H9 (cell line): ENCODE data around the gene CDKAL1. TPM values are rescaled to one million over a fixed set of nuclear protein-coding genes. Genes with fewer than 3 reads are reported as not detected.

Experiments
- DNase-seq: peaks from one replicate; pipeline ENCODE4 v3.0.0-alpha.2; 2017
- H2AFZ ChIP-seq: one replicate; pipeline ENCODE4 v1.6.1; 2013; ENCODE audit warnings: mild to moderate bottlenecking, low read length, control low read depth, moderate library complexity
- H2AK5ac ChIP-seq: 2 replicates; pipeline ENCODE4 v1.6.1; 2013; ENCODE audit warnings: low read length, control low read depth, mixed read lengths; ENCODE audit not compliant: insufficient read length
- H2BK120ac ChIP-seq: one replicate; pipeline ENCODE4 v1.6.1; 2013; ENCODE audit warnings: low read depth, mild to moderate bottlenecking, low read length, control low read depth, inconsistent platforms; ENCODE audit not compliant: poor library complexity, severe bottlenecking
- H2BK12ac ChIP-seq: 2 replicates; pipeline ENCODE4 v1.6.1; 2013; ENCODE audit warnings: low read length, control low read depth, mixed read lengths, low read depth; ENCODE audit not compliant: insufficient read length
- H2BK15ac ChIP-seq: 2 replicates; pipeline ENCODE4 v1.6.1; 2013; ENCODE audit warnings: low read depth, low read length, control low read depth
- H2BK20ac ChIP-seq: one replicate; pipeline ENCODE4 v1.6.1; 2013; ENCODE audit warnings: low read depth, mild to moderate bottlenecking, low read length, control low read depth, inconsistent platforms; ENCODE audit not compliant: poor library complexity, severe bottlenecking
- H2BK5ac ChIP-seq: 2 replicates; pipeline ENCODE4 v1.6.1; 2013; ENCODE audit warnings: low read length, control low read depth, mixed read lengths; ENCODE audit not compliant: insufficient read length
- H3K14ac ChIP-seq: 2 replicates; pipeline ENCODE4 v1.6.1; 2013; ENCODE audit warnings: low read length, control low read depth; ENCODE audit not compliant: insufficient read depth
- H3K18ac ChIP-seq: 2 replicates; pipeline ENCODE4 v1.6.1; 2013; ENCODE audit warnings: low read depth, mild to moderate bottlenecking, mixed read lengths, low read length, control low read depth; ENCODE audit not compliant: insufficient read length
- H3K23ac ChIP-seq: 2 replicates; pipeline ENCODE4 v1.6.1; 2013; ENCODE audit warnings: low read length, control low read depth, mixed read lengths, low read depth; ENCODE audit not compliant: insufficient read length
- H3K23me2 ChIP-seq: 2 replicates; pipeline ENCODE4 v1.6.1; 2013; ENCODE audit warnings: low read depth, mild to moderate bottlenecking, mixed read lengths, low read length, control low read depth; ENCODE audit not compliant: insufficient read length, poor library complexity, severe bottlenecking
- H3K27ac ChIP-seq: 2 replicates; pipeline ENCODE4 v1.5.1; 2013; ENCODE audit warnings: low read length, control low read depth, mixed read lengths, low read depth; ENCODE audit not compliant: insufficient read length
- H3K27me3 ChIP-seq: 2 replicates; pipeline ENCODE4 v1.6.1; 2013; ENCODE audit warnings: low read length, control low read depth, inconsistent platforms; ENCODE audit not compliant: insufficient read depth
- H3K4ac ChIP-seq: 2 replicates; pipeline ENCODE4 v1.6.1; 2013; ENCODE audit warnings: low read depth, mild to moderate bottlenecking, control low read depth, inconsistent platforms, low read length, moderate library complexity
- H3K4me1 ChIP-seq: 2 replicates; pipeline ENCODE4 v1.6.1; 2013; ENCODE audit warnings: low read length, control low read depth, inconsistent platforms; ENCODE audit not compliant: insufficient read depth
- H3K4me2 ChIP-seq: 2 replicates; pipeline ENCODE4 v1.6.1; 2013; ENCODE audit warnings: low read length, control low read depth, mixed read lengths; ENCODE audit not compliant: insufficient read length, insufficient read depth
- H3K56ac ChIP-seq: 2 replicates; pipeline ENCODE4 v1.6.1; 2013; ENCODE audit warnings: low read depth, mild to moderate bottlenecking, mixed read lengths, low read length, control low read depth; ENCODE audit not compliant: insufficient read length
- H3K79me1 ChIP-seq: 2 replicates; pipeline ENCODE4 v1.6.1; 2013; ENCODE audit warnings: low read depth, mild to moderate bottlenecking, moderate library complexity, low read length, control low read depth, inconsistent platforms; ENCODE audit not compliant: insufficient read depth, poor library complexity, severe bottlenecking
- H3K79me2 ChIP-seq: 2 replicates; pipeline ENCODE4 v1.6.1; 2013; ENCODE audit warnings: low read length, control low read depth, inconsistent platforms; ENCODE audit not compliant: insufficient read depth
- H3K9ac ChIP-seq: 2 replicates; pipeline ENCODE4 v1.6.1; 2013; ENCODE audit warnings: low read length, control low read depth, mixed read lengths; ENCODE audit not compliant: insufficient read length; ENCODE audit errors: extremely low read depth
- H3K9me3 ChIP-seq: one replicate; pipeline ENCODE4 v1.6.1; 2013; ENCODE audit warnings: low read depth, low read length, inconsistent platforms; ENCODE audit not compliant: control insufficient read depth
- H3T11ph ChIP-seq: one replicate; pipeline ENCODE4 v1.6.1; 2013; ENCODE audit warnings: mild to moderate bottlenecking, low read length, control low read depth, inconsistent platforms
- H4K20me1 ChIP-seq: one replicate; pipeline ENCODE4 v1.6.1; 2013; ENCODE audit not compliant: control insufficient read depth, insufficient read length, insufficient read depth
- H4K5ac ChIP-seq: 2 replicates; pipeline ENCODE4 v1.6.1; 2013; ENCODE audit warnings: low read depth, mild to moderate bottlenecking, mixed read lengths, low read length, control low read depth; ENCODE audit not compliant: insufficient read length
- H4K8ac ChIP-seq: replicated peaks from 2 replicates; pipeline ENCODE4 v1.6.1; 2013; ENCODE audit warnings: low read length, control low read depth, mixed read lengths, low read depth; ENCODE audit not compliant: insufficient read length
- H4K91ac ChIP-seq: 2 replicates; pipeline ENCODE4 v1.6.1; 2013; ENCODE audit warnings: low read depth, mild to moderate bottlenecking, moderate library complexity, mixed read lengths, low read length, control low read depth; ENCODE audit not compliant: insufficient read length
- H3K27ac Mint-ChIP-seq, 3 experiments: 2 replicates in 2 of 3; 3 replicates in 1 of 3; pipeline ENCODE4 v1.8.0; 2020 to 2021; ENCODE audit warnings: mixed read lengths in 3 of 3, mild to moderate bottlenecking in 1 of 3, moderate library complexity in 1 of 3
- H3K27me3 Mint-ChIP-seq: 2 replicates; pipeline ENCODE4 v1.8.0; 2021; ENCODE audit warnings: low read depth, mild to moderate bottlenecking, moderate library complexity, mixed read lengths
- H3K36me3 Mint-ChIP-seq, 3 experiments: 2 replicates in 2 of 3; 3 replicates in 1 of 3; pipeline ENCODE4 v1.8.0; 2020 to 2021; ENCODE audit warnings: low read depth in 3 of 3, mixed read lengths in 3 of 3; ENCODE audit not compliant: insufficient read depth in 1 of 3
- H3K4me1 Mint-ChIP-seq, 2 experiments: 2 replicates each; pipeline ENCODE4 v1.8.0; 2020; ENCODE audit warnings: mixed read lengths in 2 of 2
- H3K4me3 Mint-ChIP-seq, 2 experiments: 2 replicates in 1 of 2; 3 replicates in 1 of 2; pipeline ENCODE4 v1.8.0; 2020 to 2021; ENCODE audit warnings: mild to moderate bottlenecking in 2 of 2, mixed read lengths in 2 of 2, moderate library complexity in 1 of 2
- H3K9me3 Mint-ChIP-seq, 2 experiments: 2 replicates in 1 of 2; 3 replicates in 1 of 2; pipeline ENCODE4 v1.8.0; 2020; ENCODE audit warnings: mild to moderate bottlenecking in 2 of 2, mixed read lengths in 2 of 2, moderate library complexity in 1 of 2
- WGBS: extraction: QIAGEN DNeasy Blood & Tissue Kit; methylation state at CpG from one replicate; pipeline ENCODE4 v1.1.7; 2013; ENCODE audit warnings: missing lambda C conversion rate, low lambda C conversion rate, mixed read lengths; ENCODE audit not compliant: insufficient read length; ENCODE audit errors: extremely low coverage; 5-methylcytosine and 5-hydroxymethylcytosine counted together
- total RNA-seq: library from RNA; stranded (reverse); gene quantifications from 2 replicates; pipeline ENCODE4 v1.2.1, GENCODE V29; 2021
- TF ChIP-seq, protein P1 (sequence below): fragments of 200-600 bp; sonication (generic); conservative IDR thresholded peaks from 3 replicates; pipeline ENCODE4 v1.8.0; 2021; ENCODE audit warnings: antibody characterized with exemption, mild to moderate bottlenecking

CDKAL1 gene
- total RNA-seq, 1 experiment from 2014 or later = 23.0 TPM

DNA sequence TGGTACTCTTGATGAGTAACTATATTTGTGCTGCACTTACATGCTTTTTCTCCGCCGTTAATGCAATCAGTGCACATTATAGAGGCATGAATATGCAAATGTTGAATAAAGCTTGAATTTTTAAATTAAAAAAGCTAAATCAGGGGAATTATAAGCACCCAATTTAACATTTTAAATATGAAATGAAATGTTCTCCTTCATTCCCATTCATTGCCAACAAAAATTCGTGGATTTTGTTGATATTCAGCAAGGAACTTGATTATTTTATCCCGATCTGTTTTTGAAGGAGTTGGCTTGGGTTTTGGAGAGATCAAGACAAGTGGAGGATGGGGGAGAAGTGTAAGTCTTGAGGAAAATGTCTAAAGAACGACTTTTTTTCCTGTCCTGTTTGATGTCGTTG, 740.6 kb downstream of the CDKAL1 start:
- H3K27me3 Mint-ChIP-seq = no peaks in the 10 kb centered on the region
- TF ChIP-seq, protein P1, sequence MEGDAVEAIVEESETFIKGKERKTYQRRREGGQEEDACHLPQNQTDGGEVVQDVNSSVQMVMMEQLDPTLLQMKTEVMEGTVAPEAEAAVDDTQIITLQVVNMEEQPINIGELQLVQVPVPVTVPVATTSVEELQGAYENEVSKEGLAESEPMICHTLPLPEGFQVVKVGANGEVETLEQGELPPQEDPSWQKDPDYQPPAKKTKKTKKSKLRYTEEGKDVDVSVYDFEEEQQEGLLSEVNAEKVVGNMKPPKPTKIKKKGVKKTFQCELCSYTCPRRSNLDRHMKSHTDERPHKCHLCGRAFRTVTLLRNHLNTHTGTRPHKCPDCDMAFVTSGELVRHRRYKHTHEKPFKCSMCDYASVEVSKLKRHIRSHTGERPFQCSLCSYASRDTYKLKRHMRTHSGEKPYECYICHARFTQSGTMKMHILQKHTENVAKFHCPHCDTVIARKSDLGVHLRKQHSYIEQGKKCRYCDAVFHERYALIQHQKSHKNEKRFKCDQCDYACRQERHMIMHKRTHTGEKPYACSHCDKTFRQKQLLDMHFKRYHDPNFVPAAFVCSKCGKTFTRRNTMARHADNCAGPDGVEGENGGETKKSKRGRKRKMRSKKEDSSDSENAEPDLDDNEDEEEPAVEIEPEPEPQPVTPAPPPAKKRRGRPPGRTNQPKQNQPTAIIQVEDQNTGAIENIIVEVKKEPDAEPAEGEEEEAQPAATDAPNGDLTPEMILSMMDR = no peak
- no peak overlapping the region for H3K27ac Mint-ChIP-seq
- no peak overlapping the region for H2BK120ac ChIP-seq
- no peak overlapping the region for H4K8ac ChIP-seq
- DNase-seq = no peak
- no CpG with 5 or more reads among the region's 6 CpGs for WGBS
- H3K4ac ChIP-seq = no peak overlapping the region
- H3K23ac ChIP-seq = no peak overlapping the region
- H3K56ac ChIP-seq = no peak overlapping the region
- H4K20me1 ChIP-seq = no peaks in the 10 kb centered on the region
- no peaks in the 10 kb centered on the region for H3K79me2 ChIP-seq
- H4K91ac ChIP-seq = no peak overlapping the region
- H3K9me3 Mint-ChIP-seq = peaks cover 0 to 8% of the 10 kb centered on the region in 2 experiments; a peak in 3 of 5 replicates
- H3K27ac ChIP-seq = no peak overlapping the region
- H3K4me1 ChIP-seq = peaks cover 6% of the 10 kb centered on the region; the same call in 1 of the 2 replicates
- H3K4me3 Mint-ChIP-seq = no peak overlapping the region
- no peak overlapping the region for H2BK5ac ChIP-seq
- no peak overlapping the region for H3K4me2 ChIP-seq
- H2AK5ac ChIP-seq = no peak overlapping the region
- no peak overlapping the region for H3K18ac ChIP-seq
- no peak overlapping the region for H3K14ac ChIP-seq
- no peak overlapping the region for H2BK12ac ChIP-seq
- H3T11ph ChIP-seq = no peak overlapping the region
- H3K9ac ChIP-seq = no peak overlapping the region
- no peak overlapping the region for H2BK15ac ChIP-seq
- no peaks in the 10 kb centered on the region for H3K23me2 ChIP-seq
- H4K5ac ChIP-seq = no peak overlapping the region
- H3K4me1 Mint-ChIP-seq = peaks cover 50 to 51% of the 10 kb centered on the region in 2 experiments
- no peaks in the 10 kb centered on the region for H3K79me1 ChIP-seq
- no peak overlapping the region for H2AFZ ChIP-seq
- H3K36me3 Mint-ChIP-seq = peaks cover 0 to 11% (median 2%) of the 10 kb centered on the region in 3 experiments; a peak in 3 of 7 replicates
- no peak overlapping the region for H2BK20ac ChIP-seq
- no peaks in the 10 kb centered on the region for H3K27me3 ChIP-seq
- no peaks in the 10 kb centered on the region for H3K9me3 ChIP-seq
